Stomach (tissue), 9 donors: ENCODE results near the gene DYSF. TPM values are rescaled to one million over a fixed set of nuclear protein-coding genes. Genes with fewer than 3 reads are reported as not detected.
A peak's percentile ranks its signal among the peaks of the same experiment; 100 is the strongest.

Source experiments
- DNase-seq, 2 donors: peaks; one replicate each; pipeline versions ENCODE4 v3.0.0 to v3.0.0-alpha.2; 2013 to 2019
- H3K27ac ChIP-seq, 5 donors: fragments of 200-600 bp in 4 of 5; sonication (generic) in 4 of 5; one replicate each; pipeline ENCODE4 v1.5.1; 2013 to 2019; ENCODE audit warnings: mild to moderate bottlenecking in 1 of 5, moderate library complexity in 1 of 5
- H3K27me3 ChIP-seq, 3 donors: fragments of 200-600 bp; sonication (generic); one replicate each; pipeline ENCODE4 v1.5.1; 2017 to 2019; ENCODE audit warnings: mixed run types in 1 of 3
- H3K36me3 ChIP-seq, 4 donors: fragments of 200-600 bp; sonication (generic); 1 replicate in 3 of 4; 2 replicates in 1 of 4; pipeline ENCODE4 v1.5.1; 2016 to 2019
- H3K4me1 ChIP-seq, 4 donors: fragments of 200-600 bp; sonication (generic); one replicate each; pipeline ENCODE4 v1.5.1; 2016 to 2019
- H3K4me3 ChIP-seq, 4 donors: fragments of 200-600 bp; sonication (generic) in 3 of 4; one replicate each; pipeline ENCODE4 v1.5.1; 2016 to 2019; ENCODE audit warnings: mild to moderate bottlenecking in 1 of 4
- H3K9me3 ChIP-seq, 4 donors: fragments of 200-600 bp; sonication (generic); one replicate each; pipeline ENCODE4 v1.5.1; 2016 to 2019
- CTCF ChIP-seq, 7 experiments: fragments of 450-650 bp in 4 of 7; fragments of 200-600 bp in 3 of 7; sonication (generic) in 3 of 7; IDR thresholded peaks; one replicate each; pipeline ENCODE4 v1.5.1; 2016 to 2019; ENCODE audit warnings: antibody characterized with exemption in 7 of 7, control low read depth in 2 of 7, mild to moderate bottlenecking in 1 of 7
- EP300 ChIP-seq: sonication (generic); formaldehyde crosslinking; IDR thresholded peaks from one replicate; pipeline ENCODE4 v1.6.1; 2017; ENCODE audit warnings: antibody characterized with exemption
- POLR2A ChIP-seq, 4 donors: fragments of 450-650 bp; IDR thresholded peaks; one replicate each; pipeline ENCODE4 v1.6.1; 2016; ENCODE audit warnings: antibody characterized with exemption in 4 of 4, control low read depth in 2 of 4, mild to moderate bottlenecking in 1 of 4, moderate library complexity in 1 of 4
- POLR2AphosphoS5 ChIP-seq, 3 donors: sonication (generic); formaldehyde crosslinking; IDR thresholded peaks; one replicate each; pipeline ENCODE4 v1.6.1; 2016; ENCODE audit warnings: antibody characterized with exemption in 3 of 3
- WGBS, 5 donors: extraction: QIAGEN DNeasy Blood & Tissue Kit in 3 of 5; methylation state at CpG; one replicate each; pipeline versions ENCODE4 v1.1.5 to v1.1.7; 2013 to 2018; 5-methylcytosine and 5-hydroxymethylcytosine counted together
- intact Hi-C: fragments of 100-400 bp; cut with DNase I; formaldehyde crosslinking; loops from one replicate; pipeline ENCODE4 v1.15.1; 2023; ENCODE audit warnings: low total_unique reads
- polyA plus RNA-seq, 3 donors: library from polyadenylated mRNA; stranded (reverse); fragments of 200-250 nt; gene quantifications; one replicate each; pipeline ENCODE4 v1.2.3, GENCODE V29; 2013
- total RNA-seq, 5 donors: library from RNA; depleted of rRNA; stranded (reverse); fragments of >200 nt; gene quantifications; one replicate each; pipeline versions ENCODE4 v1.1.0 to v1.2.3, GENCODE V29; 2014 to 2016
- donor health status: healthy with polysubstance abuse.
- donor health status: Bipolar disorder and iron deficiency.
- donor health status: healthy.

Gene DYSF
- total and polyA plus RNA-seq, 8 donors, result 2.1 to 13.4 (median 6.1) TPM

GRCh38 chr2:71560638-71561011 is 107.3 kb downstream of the DYSF start:
- DNase-seq, result peak in 1 of 2 donors; percentile 72
- no peak overlapping the region for H3K27ac ChIP-seq
- TF ChIP-seq CTCF (IDR thresholded peaks at IDR 0.05), result no peak
- H3K9me3 ChIP-seq, result no peaks in the 10 kb centered on the region
- H3K36me3 ChIP-seq, result peaks cover 0 to 22% (median 2%) of the 10 kb centered on the region in 4 donors
- intact Hi-C loops, result no loop called here
- no peak overlapping the region for H3K4me3 ChIP-seq
- H3K27me3 ChIP-seq, result no peaks in the 10 kb centered on the region
- 59 to 77% (median 66%) methylated on average over 20 of the region's 20 CpGs for WGBS, 5 donors
- H3K4me1 ChIP-seq, result no peaks in the 10 kb centered on the region

GRCh38 chr2:71561441-71562267 is 108.3 kb downstream of the DYSF start:
- H3K9me3 ChIP-seq, result no peaks in the 10 kb centered on the region
- no peaks in the 10 kb centered on the region for H3K4me1 ChIP-seq
- intact Hi-C loops, result no loop called here
- H3K27ac ChIP-seq, result no peak overlapping the region
- no peaks in the 10 kb centered on the region for H3K27me3 ChIP-seq
- DNase-seq, result no peak
- H3K36me3 ChIP-seq, result peaks cover 0 to 13% (median 0%) of the 10 kb centered on the region in 4 donors
- 89 to 91% (median 90%) methylated on average over 12 to 15 of the region's 15 CpGs for WGBS, 5 donors
- no peak for TF ChIP-seq EP300
- no peak for TF ChIP-seq POLR2A (IDR thresholded peaks at IDR 0.05)
- no peak for TF ChIP-seq POLR2AphosphoS5 (IDR thresholded peaks at IDR 0.05)
- no peak for TF ChIP-seq CTCF (IDR thresholded peaks at IDR 0.05)
- H3K4me3 ChIP-seq, result no peak overlapping the region

GRCh38 chr2:71562518-71562917 is 109.2 kb downstream of the DYSF start:
- Histone ChIP-seq H3K36me3 (peaks cover 0 to 12% (median 0%) of the 10 kb centered on the region in 4 donors), H3K27me3 (no peaks in the 10 kb centered on the region), H3K4me3 (no peak overlapping the region), H3K4me1 (no peaks in the 10 kb centered on the region), H3K9me3 (no peaks in the 10 kb centered on the region), H3K27ac (no peak overlapping the region)
- TF ChIP-seq EP300 (no peak), POLR2A (IDR thresholded peaks at IDR 0.05) (no peak), POLR2AphosphoS5 (IDR thresholded peaks at IDR 0.05) (no peak), CTCF (IDR thresholded peaks at IDR 0.05) (no peak)
- WGBS, 5 donors, result 61 to 70% (median 65%) methylated on average over 7 of the region's 7 CpGs
- intact Hi-C loops, result no loop called here
- no peak for DNase-seq

GRCh38 chr2:71563872-71564271 is 110.5 kb downstream of the DYSF start:
- Histone ChIP-seq H3K4me1 (no peaks in the 10 kb centered on the region), H3K27me3 (no peaks in the 10 kb centered on the region), H3K27ac (no peak overlapping the region), H3K4me3 (no peak overlapping the region), H3K36me3 (peaks cover 0 to 26% (median 0%) of the 10 kb centered on the region in 4 donors), H3K9me3 (no peaks in the 10 kb centered on the region)
- WGBS, 5 donors, result 86 to 99% (median 92%) methylated on average over 8 to 11 of the region's 11 CpGs
- TF ChIP-seq CTCF (IDR thresholded peaks at IDR 0.05) (no peak), POLR2A (IDR thresholded peaks at IDR 0.05) (no peak), POLR2AphosphoS5 (IDR thresholded peaks at IDR 0.05) (no peak), EP300 (no peak)
- no peak for DNase-seq
- intact Hi-C loops, result no loop called here
